ENCODE results near the gene NDOR1. TPM values are rescaled to one million over a fixed set of nuclear protein-coding genes. Genes with fewer than 3 reads are reported as not detected.

Gene NDOR1
- total RNA-seq, 4 donors from 2014 or later: 5.6 to 6.6 (median 6.1) TPM

DNA sequence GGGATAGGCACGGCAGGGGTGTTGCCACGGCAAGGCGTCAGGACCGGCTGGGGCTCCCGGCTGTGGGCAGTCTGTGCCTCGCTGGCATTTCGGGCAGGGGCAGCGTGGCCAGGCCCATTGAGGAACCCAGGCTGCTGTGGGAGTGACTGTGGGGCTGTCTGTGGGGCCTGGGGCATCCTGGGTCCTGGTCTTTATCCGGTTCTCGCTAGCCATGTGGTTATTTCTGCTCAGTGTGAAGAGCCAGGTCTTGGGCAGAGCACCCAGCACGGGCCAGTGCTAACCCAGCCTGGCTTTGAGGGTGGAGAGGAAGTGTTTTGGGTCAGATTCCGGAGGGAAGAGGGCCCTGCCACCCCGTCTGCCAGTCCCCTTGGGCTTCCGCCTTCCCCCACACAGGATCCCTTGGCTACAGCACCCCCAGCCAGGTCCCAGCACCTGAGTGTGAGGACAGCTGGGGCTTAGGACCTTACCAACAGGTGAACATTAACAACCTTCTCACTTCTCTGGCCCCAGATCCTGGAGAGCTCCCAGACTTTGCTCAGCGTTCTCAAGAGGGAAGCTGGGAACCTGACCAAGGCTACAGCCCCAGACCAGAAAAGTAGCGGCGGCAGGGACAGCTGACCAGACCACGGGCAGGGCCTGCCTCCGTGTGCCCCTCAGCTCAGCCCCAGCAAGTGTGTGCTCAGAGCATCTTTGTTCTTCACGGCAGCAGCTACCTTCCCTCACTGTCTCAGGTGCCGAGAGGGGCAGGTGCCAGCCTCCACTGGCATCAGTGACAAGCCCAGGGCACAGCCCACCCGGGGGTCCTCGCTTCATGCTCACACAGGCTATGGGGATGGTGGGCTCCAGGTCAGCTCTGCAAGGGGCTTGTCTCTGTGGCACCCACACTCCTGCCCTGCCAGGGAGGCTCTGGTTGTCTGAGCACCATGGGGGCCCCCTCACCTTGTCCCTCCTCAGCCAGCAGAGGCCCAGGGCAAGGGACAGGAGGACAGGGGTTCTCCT, 15.9 kb upstream of the NDOR1 start:
- no peak for DNase-seq (ENCODE audit: low spot score)
- no peak for ATAC-seq (ENCODE audit: low FRiP score)
- TF ChIP-seq, protein P1, sequence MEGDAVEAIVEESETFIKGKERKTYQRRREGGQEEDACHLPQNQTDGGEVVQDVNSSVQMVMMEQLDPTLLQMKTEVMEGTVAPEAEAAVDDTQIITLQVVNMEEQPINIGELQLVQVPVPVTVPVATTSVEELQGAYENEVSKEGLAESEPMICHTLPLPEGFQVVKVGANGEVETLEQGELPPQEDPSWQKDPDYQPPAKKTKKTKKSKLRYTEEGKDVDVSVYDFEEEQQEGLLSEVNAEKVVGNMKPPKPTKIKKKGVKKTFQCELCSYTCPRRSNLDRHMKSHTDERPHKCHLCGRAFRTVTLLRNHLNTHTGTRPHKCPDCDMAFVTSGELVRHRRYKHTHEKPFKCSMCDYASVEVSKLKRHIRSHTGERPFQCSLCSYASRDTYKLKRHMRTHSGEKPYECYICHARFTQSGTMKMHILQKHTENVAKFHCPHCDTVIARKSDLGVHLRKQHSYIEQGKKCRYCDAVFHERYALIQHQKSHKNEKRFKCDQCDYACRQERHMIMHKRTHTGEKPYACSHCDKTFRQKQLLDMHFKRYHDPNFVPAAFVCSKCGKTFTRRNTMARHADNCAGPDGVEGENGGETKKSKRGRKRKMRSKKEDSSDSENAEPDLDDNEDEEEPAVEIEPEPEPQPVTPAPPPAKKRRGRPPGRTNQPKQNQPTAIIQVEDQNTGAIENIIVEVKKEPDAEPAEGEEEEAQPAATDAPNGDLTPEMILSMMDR (IDR thresholded peaks at IDR 0.05): no peak

DNA sequence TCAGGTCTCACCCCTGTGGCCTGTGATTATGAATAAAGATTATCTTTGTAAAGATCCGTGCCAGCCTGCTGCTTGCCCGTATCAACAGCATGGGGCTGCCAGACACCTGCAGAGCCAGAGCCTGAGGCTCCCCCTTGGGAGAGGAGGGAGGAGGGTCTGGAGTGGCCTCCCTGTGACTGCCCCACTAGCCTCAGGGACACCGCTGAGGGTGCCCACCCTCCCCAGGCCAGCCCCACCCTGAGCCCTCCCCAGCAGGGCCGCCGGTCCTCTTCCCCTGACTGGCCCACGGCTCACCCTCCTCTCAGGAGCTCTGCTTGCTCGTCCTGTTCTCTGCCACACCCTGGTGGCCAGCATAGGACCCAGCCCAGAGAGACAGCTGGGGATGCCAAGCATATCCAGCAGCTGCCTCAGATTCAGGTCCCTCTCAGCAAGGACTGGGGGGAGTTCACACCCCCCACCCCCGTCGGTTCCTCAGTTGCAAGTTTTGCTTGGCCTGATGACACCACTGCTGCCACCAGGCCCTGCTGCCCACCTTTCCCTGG, 15.1 kb upstream of the NDOR1 start:
- TF ChIP-seq, protein P1 (IDR thresholded peaks at IDR 0.05): no peak
- ATAC-seq (ENCODE audit: low FRiP score) (no peak), DNase-seq (ENCODE audit: low spot score) (no peak)

DNA sequence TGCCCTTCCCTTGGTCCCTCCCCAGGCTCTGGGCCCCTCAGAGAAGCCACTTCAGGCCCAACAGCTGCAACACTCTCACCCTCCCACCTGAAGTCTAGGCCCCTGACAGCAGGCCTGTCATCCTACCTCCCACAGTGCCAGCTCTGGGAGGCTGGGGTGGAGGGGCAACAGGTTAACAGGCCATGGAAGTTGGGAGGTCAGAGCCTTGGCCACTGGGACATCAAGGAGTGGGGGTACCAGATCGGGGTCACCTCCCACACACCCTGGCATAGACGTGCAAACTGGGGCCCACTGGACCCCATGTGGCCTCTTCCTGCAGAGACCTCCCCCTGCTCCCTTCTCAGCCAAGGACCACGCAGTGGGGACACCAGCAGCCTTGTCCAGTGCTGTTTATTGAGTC, 14.3 kb upstream of the NDOR1 start:
- ATAC-seq (ENCODE audit: low FRiP score): no peak
- TF ChIP-seq, protein P1 (IDR thresholded peaks at IDR 0.05): no peak
- no peak for DNase-seq (ENCODE audit: low spot score)

DNA sequence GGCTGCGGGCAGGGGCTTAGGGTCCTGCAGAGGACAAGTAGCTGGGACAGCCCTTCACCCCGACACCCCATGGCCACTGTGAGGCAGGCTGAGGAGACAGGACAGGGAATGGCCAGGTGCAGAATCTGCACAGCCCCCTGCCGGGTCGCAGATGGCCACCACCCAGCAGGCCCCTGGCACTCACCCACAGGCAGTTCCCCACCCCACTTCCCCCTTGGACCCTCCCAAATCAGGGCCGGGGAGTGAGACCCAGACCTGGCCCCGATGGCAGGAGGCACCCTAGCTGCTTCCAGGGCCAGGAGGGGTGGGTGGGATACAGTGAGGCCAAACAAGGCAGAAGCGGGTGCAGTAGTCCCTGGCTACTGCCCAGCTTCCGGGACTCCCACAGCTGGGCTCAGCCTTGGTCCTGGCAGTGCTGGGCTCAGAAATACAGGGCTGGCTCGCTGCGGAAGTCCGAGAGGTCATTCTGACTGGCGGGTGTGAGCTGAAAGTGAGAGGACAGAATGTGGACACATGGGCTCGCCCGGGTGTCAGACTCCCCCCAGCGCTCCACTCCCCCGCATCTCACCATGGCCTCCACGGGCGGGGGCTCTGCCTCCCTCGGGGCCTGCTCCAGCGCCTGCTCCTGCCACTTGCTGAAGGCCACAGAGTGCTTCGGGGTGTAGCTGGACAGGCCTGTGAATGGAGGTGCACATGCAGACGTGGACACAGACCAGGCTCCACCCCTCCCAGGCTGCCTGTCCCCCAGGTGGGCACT, 13.6 kb upstream of the NDOR1 start:
- ATAC-seq (ENCODE audit: low FRiP score) (no peak), DNase-seq (ENCODE audit: low spot score) (no peak)
- TF ChIP-seq, protein P1 (IDR thresholded peaks at IDR 0.05): no peak

DNA sequence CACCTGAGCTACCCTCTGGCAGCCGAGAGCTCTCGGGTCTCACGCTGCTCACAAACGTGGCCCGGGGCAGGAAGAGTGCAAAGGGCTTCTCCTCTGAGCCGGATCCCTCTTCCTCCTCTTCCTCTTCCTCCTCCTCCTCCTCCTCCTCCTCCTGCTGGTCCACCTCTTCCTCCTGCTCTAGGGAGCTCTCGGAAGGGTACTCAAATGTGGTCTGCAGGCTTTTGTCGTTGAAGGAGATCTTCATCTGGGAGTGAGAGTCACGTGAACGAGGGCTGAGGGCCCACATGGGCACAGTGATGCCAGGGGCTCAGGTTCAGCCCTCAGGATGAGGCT, 13.1 kb upstream of the NDOR1 start:
- DNase-seq (ENCODE audit: low spot score) (no peak), ATAC-seq (ENCODE audit: low FRiP score) (no peak)
- TF ChIP-seq, protein P1 (IDR thresholded peaks at IDR 0.05): no peak

DNA sequence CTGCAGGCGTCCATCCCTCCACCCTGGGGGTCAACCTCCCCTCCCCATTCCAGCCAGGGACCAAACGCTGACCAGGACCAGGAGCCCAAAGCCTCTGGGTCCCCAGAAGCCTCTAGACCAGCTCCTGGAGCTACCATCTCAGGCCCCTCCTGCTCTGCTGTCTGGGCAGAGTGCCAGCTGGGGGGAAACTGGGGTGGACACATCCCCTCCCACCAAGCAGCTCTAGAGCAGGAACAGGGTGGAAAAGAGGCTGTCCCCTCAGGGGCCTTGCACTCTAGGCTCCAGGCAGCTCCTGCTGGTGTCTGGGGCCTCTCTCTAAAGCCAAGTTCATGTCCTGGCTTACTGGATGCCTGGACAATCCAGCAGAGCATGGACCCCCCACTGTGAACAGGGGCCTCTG, 12.6 kb upstream of the NDOR1 start:
- TF ChIP-seq, protein P1 (IDR thresholded peaks at IDR 0.05): no peak
- DNase-seq (ENCODE audit: low spot score) (no peak), ATAC-seq (ENCODE audit: low FRiP score) (no peak)
